ENCODE data around the gene RNF41. TPM values are rescaled to one million over a fixed set of nuclear protein-coding genes. Genes with fewer than 3 reads are reported as not detected.

RNF41 gene
- total RNA-seq, 2 donors from 2014 or later: 45.1 to 88.4 TPM

DNA sequence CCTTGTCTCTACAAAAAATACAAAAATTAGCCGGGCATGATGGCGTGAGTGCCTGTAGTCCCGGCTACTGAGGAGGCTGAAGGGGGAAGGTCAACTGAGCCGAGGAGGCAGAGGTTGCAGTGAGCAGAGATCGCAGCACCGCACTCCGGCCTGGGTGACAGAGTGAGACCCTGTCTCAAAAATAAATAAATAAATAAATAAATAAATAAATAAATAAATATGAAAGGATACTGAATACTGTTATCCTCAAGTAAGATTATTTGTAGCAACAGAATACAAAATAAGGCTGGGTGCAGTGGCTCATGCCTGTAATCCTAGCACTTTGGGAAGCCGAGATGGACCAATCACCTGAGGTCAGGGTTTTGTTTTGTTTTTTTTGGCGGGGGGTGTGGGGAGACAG lies 1.9 kb downstream of the RNF41 start:
- Histone ChIP-seq H3K27me3 (no peaks in the 10 kb centered on the region), H3K4me3 (no peak overlapping the region), H3K27ac (peak overlapping the region in 1 of 2 donors; percentile 97), H3K36me3 (peaks cover 19% of the 10 kb centered on the region), H3K9me3 (no peaks in the 10 kb centered on the region), H3K4me1 (peaks cover 0 to 45% of the 10 kb centered on the region in 2 donors)
- DNase-seq (ENCODE audit: low spot score): no peak
- TF ChIP-seq, protein P1, sequence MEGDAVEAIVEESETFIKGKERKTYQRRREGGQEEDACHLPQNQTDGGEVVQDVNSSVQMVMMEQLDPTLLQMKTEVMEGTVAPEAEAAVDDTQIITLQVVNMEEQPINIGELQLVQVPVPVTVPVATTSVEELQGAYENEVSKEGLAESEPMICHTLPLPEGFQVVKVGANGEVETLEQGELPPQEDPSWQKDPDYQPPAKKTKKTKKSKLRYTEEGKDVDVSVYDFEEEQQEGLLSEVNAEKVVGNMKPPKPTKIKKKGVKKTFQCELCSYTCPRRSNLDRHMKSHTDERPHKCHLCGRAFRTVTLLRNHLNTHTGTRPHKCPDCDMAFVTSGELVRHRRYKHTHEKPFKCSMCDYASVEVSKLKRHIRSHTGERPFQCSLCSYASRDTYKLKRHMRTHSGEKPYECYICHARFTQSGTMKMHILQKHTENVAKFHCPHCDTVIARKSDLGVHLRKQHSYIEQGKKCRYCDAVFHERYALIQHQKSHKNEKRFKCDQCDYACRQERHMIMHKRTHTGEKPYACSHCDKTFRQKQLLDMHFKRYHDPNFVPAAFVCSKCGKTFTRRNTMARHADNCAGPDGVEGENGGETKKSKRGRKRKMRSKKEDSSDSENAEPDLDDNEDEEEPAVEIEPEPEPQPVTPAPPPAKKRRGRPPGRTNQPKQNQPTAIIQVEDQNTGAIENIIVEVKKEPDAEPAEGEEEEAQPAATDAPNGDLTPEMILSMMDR (IDR thresholded peaks at IDR 0.05): no peak

DNA sequence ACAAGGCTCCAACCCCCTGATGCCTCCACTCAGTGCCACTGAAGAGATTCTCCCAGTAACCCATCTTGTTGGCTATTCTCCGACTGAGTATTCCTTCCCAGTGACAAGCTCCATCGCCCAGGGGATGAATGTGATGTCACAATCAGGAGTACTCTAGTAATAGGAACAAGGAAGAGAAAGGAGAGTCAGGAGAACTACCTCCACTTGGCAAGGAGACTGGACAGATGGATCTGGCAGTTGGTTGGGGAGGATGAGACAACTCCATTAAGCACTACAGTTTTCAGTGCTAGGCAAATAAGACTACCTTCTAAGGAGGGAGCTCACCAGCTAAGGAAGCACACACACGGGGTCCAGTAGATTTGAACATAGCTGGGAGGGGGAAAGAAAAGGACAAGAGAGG lies 5.3 kb downstream of the RNF41 start:
- Histone ChIP-seq H3K36me3 (peaks cover 53% of the 10 kb centered on the region), H3K4me3 (no peak overlapping the region), H3K9me3 (no peaks in the 10 kb centered on the region), H3K4me1 (peaks cover 0 to 21% of the 10 kb centered on the region in 2 donors), H3K27ac (no peak overlapping the region), H3K27me3 (no peaks in the 10 kb centered on the region)
- DNase-seq (ENCODE audit: low spot score): no peak
- TF ChIP-seq, protein P1 (IDR thresholded peaks at IDR 0.05): no peak

DNA sequence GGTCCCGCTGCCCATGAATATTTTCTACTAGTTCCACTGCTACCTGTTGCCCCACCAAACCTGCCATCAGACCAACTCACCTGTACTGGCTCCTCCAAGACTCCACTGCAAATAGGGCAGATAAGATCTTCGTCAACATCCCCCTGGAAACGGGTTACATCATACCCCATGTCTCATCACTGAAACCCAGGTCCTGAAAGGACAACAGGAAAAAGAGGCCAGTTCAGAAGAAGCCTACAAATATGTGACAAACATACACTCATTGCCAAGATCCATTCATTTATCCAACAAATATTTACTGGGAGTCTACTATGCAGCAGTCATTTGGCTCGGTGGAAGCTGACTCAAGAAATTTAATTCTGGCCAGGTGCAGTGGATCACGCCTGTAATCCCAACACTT lies 7.8 kb downstream of the RNF41 start:
- no peaks in the 10 kb centered on the region for H3K27me3 ChIP-seq
- H3K4me1 ChIP-seq: no peaks in the 10 kb centered on the region
- TF ChIP-seq, protein P1 (IDR thresholded peaks at IDR 0.05): no peak
- no peak for DNase-seq (ENCODE audit: low spot score)
- peaks cover 79% of the 10 kb centered on the region for H3K36me3 ChIP-seq
- H3K4me3 ChIP-seq: no peak overlapping the region
- no peaks in the 10 kb centered on the region for H3K9me3 ChIP-seq
- H3K27ac ChIP-seq: no peak overlapping the region

DNA sequence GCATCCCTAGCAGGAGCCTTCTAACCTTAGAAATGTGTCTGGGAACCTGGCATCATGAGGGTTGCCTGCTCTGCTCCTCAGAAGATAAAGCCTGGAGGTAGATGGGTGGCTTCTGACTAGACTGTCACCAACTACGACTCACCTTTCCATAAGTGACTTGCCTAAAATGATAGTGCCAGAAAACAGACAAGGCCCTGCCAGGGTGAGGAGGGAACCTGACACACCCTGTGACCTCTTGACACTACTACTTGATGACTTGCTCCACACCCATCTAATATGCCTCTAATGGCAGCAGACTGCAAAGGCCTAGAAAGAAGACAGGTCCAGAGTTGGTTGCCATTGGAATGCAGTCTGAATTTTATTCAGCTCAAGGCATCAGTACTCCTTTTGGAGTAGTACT lies 9.4 kb downstream of the RNF41 start:
- H3K4me1 ChIP-seq: no peaks in the 10 kb centered on the region
- H3K36me3 ChIP-seq: peaks cover 94% of the 10 kb centered on the region
- no peak for DNase-seq (ENCODE audit: low spot score)
- no peak overlapping the region for H3K27ac ChIP-seq
- H3K4me3 ChIP-seq: no peak overlapping the region
- H3K9me3 ChIP-seq: no peaks in the 10 kb centered on the region
- TF ChIP-seq, protein P1 (IDR thresholded peaks at IDR 0.05): no peak
- H3K27me3 ChIP-seq: no peaks in the 10 kb centered on the region

DNA sequence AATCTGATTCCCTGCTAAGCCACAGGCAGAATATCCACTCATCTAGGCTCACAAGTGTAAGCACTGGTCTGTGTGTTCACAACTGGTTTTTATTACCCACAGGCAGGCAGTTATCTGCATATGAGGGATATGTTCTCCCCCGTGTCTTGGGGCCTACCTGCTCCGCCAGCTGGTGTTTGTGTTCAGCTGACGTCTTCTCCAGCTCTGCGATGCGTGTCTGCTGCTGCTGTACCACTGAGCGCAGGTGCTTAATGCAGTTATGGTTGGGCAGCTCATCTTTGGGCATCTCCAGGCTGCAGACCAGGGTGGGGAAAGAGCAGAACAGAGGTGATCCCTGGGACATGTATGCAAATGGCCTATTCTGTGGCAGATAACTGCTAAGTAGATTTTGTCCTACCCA lies 13.7 kb downstream of the RNF41 start:
- TF ChIP-seq, protein P1 (IDR thresholded peaks at IDR 0.05): no peak
- Histone ChIP-seq H3K27ac (no peak overlapping the region), H3K27me3 (no peaks in the 10 kb centered on the region)

DNA sequence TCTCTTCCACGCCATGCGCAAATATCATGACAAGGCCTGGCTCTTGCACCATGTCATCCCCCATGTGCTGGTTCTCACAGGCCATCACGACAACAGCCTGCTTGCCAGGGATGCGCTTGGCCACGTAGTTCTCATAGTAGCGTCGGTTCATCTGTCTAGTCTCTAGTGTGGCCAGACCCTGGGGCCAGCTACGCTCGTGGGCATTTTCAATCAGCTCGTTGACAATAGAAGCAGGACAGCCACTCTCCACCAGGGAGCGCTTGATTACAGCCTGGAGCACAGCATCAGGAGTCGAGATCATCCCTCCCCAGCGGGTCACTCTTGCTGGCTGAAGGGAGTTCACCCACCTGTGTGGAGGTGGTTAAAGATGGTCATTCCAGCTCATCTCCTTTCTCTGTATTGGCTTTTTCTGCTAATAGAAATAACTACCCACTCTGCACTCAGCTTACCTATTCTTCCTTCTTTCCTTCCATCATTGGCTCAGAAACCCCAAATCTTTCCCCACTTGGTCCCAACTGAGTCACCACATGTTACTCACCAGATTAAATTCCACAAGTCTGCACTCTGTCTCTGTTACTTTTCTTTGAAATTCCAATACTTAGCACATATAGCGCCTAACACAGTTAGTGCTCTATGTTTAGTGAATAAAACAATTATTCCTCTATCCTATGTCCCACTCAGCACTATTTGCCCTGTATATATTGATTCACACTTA lies 15.1 kb downstream of the RNF41 start:
- Histone ChIP-seq H3K36me3 (peaks cover 64% of the 10 kb centered on the region), H3K27me3 (no peaks in the 10 kb centered on the region), H3K4me1 (no peaks in the 10 kb centered on the region), H3K27ac (no peak overlapping the region), H3K9me3 (no peaks in the 10 kb centered on the region), H3K4me3 (no peak overlapping the region)
- DNase-seq (ENCODE audit: low spot score): no peak
- TF ChIP-seq, protein P1 (IDR thresholded peaks at IDR 0.05): peak in 1 of 2 donors; percentile 67

More for the DNA sequence above, 13.7 kb downstream of the RNF41 start:
- no peak overlapping the region for H3K4me3 ChIP-seq
- H3K9me3 ChIP-seq: no peaks in the 10 kb centered on the region
- no peak for DNase-seq (ENCODE audit: low spot score)
- H3K36me3 ChIP-seq: peaks cover 78% of the 10 kb centered on the region
- H3K4me1 ChIP-seq: no peaks in the 10 kb centered on the region
